NT2/D1 (cell line): ENCODE data around the gene MAGEB3.

Experiments used
- DNase-seq: peaks from one replicate; pipeline ENCODE4 v3.0.0-alpha.2; 2011; ENCODE audit warnings: low read depth, low spot score
- H3K27me3 ChIP-seq: 2 replicates; pipeline ENCODE4 v1.6.0; 2011; ENCODE audit warnings: mild to moderate bottlenecking; ENCODE audit not compliant: insufficient read length, insufficient read depth
- H3K36me3 ChIP-seq: 2 replicates; pipeline ENCODE4 v1.6.1; 2011; ENCODE audit warnings: mild to moderate bottlenecking, low read length, mixed read lengths; ENCODE audit not compliant: insufficient read depth, insufficient read length
- H3K4me1 ChIP-seq: 2 replicates; pipeline ENCODE4 v1.5.1; 2011; ENCODE audit not compliant: insufficient read depth, insufficient read length
- H3K4me3 ChIP-seq: 2 replicates; pipeline ENCODE4 v1.5.1; 2011; ENCODE audit warnings: low read depth; ENCODE audit not compliant: insufficient read length
- H3K9ac ChIP-seq: 2 replicates; pipeline ENCODE4 v1.6.0; 2011; ENCODE audit warnings: low read depth; ENCODE audit not compliant: insufficient read length
- H3K9me3 ChIP-seq: 2 replicates; pipeline ENCODE4 v1.5.1; 2011; ENCODE audit warnings: mild to moderate bottlenecking, low read length; ENCODE audit not compliant: insufficient read depth
- SUZ12 ChIP-seq: IDR thresholded peaks from 2 replicates; pipeline ENCODE4 v1.6.1; 2011; ENCODE audit not compliant: insufficient read length, insufficient read depth; ENCODE audit errors: extremely low read depth
- YY1 ChIP-seq: IDR thresholded peaks from 2 replicates; pipeline ENCODE4 v1.6.1; 2011; ENCODE audit not compliant: insufficient read length, insufficient read depth
- ZNF274 ChIP-seq: IDR thresholded peaks from 2 replicates; pipeline ENCODE4 v1.6.1; 2011; ENCODE audit warnings: mild to moderate bottlenecking, low read depth, low read length

The MAGEB3 gene

GRCh38 chrX:30217465-30217864 is 13.0 kb upstream of the MAGEB3 start:
- no peak overlapping the region for H3K9ac ChIP-seq
- no peak for TF ChIP-seq YY1
- TF ChIP-seq ZNF274 = no peak
- no peak for TF ChIP-seq SUZ12
- DNase-seq = no peak
- H3K27me3 ChIP-seq = no peaks in the 10 kb centered on the region
- H3K4me1 ChIP-seq = no peaks in the 10 kb centered on the region
- H3K9me3 ChIP-seq = peaks cover 34% of the 10 kb centered on the region; the same call in 1 of the 2 replicates
- H3K4me3 ChIP-seq = no peak overlapping the region
- no peaks in the 10 kb centered on the region for H3K36me3 ChIP-seq

GRCh38 chrX:30219372-30219771 is 11.1 kb upstream of the MAGEB3 start:
- H3K36me3 ChIP-seq = no peaks in the 10 kb centered on the region
- peaks cover 34% of the 10 kb centered on the region; the same call in 1 of the 2 replicates for H3K9me3 ChIP-seq
- H3K9ac ChIP-seq = no peak overlapping the region
- no peak overlapping the region for H3K4me3 ChIP-seq
- DNase-seq = peak; percentile 64
- TF ChIP-seq SUZ12 = no peak
- TF ChIP-seq ZNF274 = no peak
- TF ChIP-seq YY1 = no peak
- H3K27me3 ChIP-seq = no peaks in the 10 kb centered on the region
- H3K4me1 ChIP-seq = no peaks in the 10 kb centered on the region

GRCh38 chrX:30220661-30221060 is 9.8 kb upstream of the MAGEB3 start:
- TF ChIP-seq ZNF274 (no peak), SUZ12 (no peak), YY1 (no peak)
- H3K27me3 ChIP-seq = no peaks in the 10 kb centered on the region
- H3K9ac ChIP-seq = no peak overlapping the region
- H3K36me3 ChIP-seq = no peaks in the 10 kb centered on the region
- DNase-seq = no peak
- H3K4me3 ChIP-seq = no peak overlapping the region
- peaks cover 25% of the 10 kb centered on the region; the same call in 1 of the 2 replicates for H3K9me3 ChIP-seq
- no peaks in the 10 kb centered on the region for H3K4me1 ChIP-seq

- Histone ChIP-seq H3K9me3 (peaks cover 5% of the 10 kb centered on the region; the same call in 1 of the 2 replicates), H3K36me3 (no peaks in the 10 kb centered on the region), H3K4me1 (no peaks in the 10 kb centered on the region), H3K27me3 (no peaks in the 10 kb centered on the region), H3K4me3 (no peak overlapping the region), H3K9ac (no peak overlapping the region)
- DNase-seq = no peak
- TF ChIP-seq YY1 (no peak), SUZ12 (no peak), ZNF274 (no peak)
Observed at GRCh38 chrX:30224536-30224935, 5.9 kb upstream of the MAGEB3 start.

- DNase-seq = peak; percentile 76
- Histone ChIP-seq H3K36me3 (no peaks in the 10 kb centered on the region), H3K4me3 (no peak overlapping the region), H3K4me1 (no peaks in the 10 kb centered on the region), H3K9me3 (no peaks in the 10 kb centered on the region), H3K27me3 (no peaks in the 10 kb centered on the region), H3K9ac (no peak overlapping the region)
- TF ChIP-seq ZNF274 = no peak
- TF ChIP-seq YY1 = no peak
- no peak for TF ChIP-seq SUZ12
Observed at GRCh38 chrX:30228526-30228925, 1.9 kb upstream of the MAGEB3 start.

GRCh38 chrX:30241724-30242415 is 11.4 kb downstream of the MAGEB3 start, which contains the start of gene MAGEB4:
Gene MAGEB4, plus strand, starts transcription at chrX:30242000. Its CDS starts 136 bp downstream, at chrX:30242136.
- no peak within 1 kb of the TSS for H3K4me3 ChIP-seq
- no peak for DNase-seq
- peaks cover 2% of the 10 kb centered on the region for H3K4me1 ChIP-seq
- H3K9ac ChIP-seq = no peak within 1 kb of the TSS
- peaks cover 3% of the 10 kb centered on the region; the same call in 1 of the 2 replicates for H3K9me3 ChIP-seq
- no peaks in the 10 kb centered on the region for H3K27me3 ChIP-seq
- H3K36me3 ChIP-seq = no peaks in the 10 kb centered on the region
- TF ChIP-seq YY1 (no peak), SUZ12 (no peak), ZNF274 (no peak)

GRCh38 chrX:30246769-30247489 is 16.5 kb downstream of the MAGEB3 start, which contains the start of gene MAGEB1:
Gene MAGEB1, plus strand, starts transcription at chrX:30247146. Its CDS starts 3,348 bp downstream, at chrX:30250494.
- H3K9ac ChIP-seq = no peak within 1 kb of the TSS

More at GRCh38 chrX:30246769-30247489, 16.5 kb downstream of the MAGEB3 start, which contains the start of gene MAGEB1:
- Histone ChIP-seq H3K4me3 (no peak within 1 kb of the TSS), H3K4me1 (peaks cover 1% of the 10 kb centered on the region), H3K9me3 (peaks cover 9% of the 10 kb centered on the region; the same call in 1 of the 2 replicates), H3K27me3 (no peaks in the 10 kb centered on the region), H3K36me3 (no peaks in the 10 kb centered on the region)
- no peak for TF ChIP-seq ZNF274
- no peak for TF ChIP-seq YY1
- no peak for TF ChIP-seq SUZ12
- DNase-seq = no peak
